RPMI8226 (cell line): ENCODE data around the gene DNAH7.

Source experiments
- DNase-seq: peaks from one replicate; pipeline ENCODE4 v3.0.0-alpha.2; 2015

The DNAH7 gene

DNA sequence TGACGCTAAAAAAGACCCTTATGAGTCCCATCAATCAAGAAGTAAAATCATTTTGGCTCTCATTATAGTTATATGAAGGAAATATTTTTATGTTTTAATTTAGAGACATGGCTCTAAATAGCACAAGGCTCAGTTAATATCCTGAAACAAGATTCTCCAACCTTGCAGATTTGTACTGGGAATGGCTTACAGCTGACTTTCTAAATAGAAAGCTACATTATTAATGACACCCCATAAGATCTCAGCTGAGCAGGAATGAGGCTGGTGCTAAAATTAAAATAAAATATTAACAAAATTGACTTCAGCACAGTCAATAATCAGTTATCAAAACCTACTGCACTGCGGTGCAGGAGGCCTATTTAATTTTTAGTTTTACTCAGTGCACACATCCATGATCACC, 274.8 kb downstream of the DNAH7 start:
- no peak for DNase-seq

DNA sequence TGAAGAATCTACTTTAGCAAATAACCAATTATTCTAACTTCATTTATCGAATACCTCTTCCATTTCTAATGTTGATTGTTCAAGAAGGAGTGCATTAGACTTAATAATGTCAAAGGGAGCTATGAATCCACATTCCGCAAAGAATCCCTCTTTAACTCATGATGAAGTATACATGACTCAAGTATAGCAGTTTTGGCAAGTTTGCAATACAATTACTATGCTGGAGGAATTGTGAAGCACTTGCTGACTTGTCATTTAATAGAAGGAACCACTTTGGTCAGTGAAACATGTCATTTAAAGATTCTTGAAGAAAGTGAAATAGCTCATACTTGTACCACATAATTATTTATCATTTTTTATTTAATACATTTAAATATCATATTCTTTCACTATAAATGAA, 286.5 kb downstream of the DNAH7 start:
- no peak for DNase-seq

DNA sequence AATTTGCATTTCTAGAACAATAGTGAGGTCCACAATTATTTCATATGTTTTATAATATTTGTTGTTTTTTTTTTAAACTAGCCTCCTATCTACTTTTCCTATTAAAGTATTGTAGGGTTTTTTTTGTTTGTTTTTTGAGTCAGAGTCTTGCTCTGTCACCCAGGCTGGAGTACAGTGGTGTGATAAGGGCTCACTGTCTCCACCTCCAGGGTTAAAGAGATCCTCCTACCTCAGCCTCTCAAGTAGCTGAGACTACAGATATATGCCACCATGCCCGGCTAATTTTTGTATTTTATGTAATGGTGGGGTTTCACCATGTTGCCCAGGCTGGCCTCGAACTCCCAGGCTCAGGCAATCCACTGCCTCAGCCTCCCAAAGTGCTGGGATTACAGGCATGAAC, 289.1 kb downstream of the DNAH7 start:
- no peak for DNase-seq

DNA sequence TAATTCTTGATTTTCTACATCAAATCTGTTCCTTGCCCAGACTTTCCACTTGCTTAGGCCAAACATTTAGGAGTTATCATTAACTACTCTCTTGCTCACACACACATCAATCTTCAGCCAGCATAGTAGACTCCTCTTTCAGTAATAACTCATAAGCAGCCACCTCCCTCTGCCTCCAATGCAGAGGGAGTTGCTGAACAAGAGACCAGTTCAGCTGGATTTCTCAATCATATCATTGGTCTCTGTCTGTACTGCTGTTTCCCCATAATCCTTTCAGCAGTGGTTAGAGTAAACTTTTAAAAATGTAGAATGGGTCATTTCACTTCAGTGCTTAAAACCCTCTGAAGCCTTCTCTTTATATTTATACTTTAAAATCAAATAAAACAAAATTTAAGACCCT, 298.7 kb downstream of the DNAH7 start:
- no peak for DNase-seq

DNA sequence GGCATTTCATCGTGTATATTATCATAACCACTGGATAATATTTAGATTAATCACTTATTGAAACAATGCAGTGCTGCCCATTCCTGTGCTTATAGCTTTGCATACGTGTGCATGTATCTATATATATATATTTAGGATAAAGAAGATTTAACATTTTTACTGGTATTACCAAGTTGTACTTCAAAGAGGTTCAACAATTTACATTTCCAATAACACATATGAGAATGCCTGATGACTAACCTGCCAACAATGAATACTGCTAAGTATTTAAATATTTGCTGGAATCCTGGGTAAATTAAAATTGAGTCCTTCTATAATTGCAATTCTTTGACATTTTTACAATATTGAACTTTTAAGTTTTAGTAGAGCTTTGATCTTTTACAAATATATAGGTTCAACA, 300.2 kb downstream of the DNAH7 start:
- DNase-seq, result no peak

DNA sequence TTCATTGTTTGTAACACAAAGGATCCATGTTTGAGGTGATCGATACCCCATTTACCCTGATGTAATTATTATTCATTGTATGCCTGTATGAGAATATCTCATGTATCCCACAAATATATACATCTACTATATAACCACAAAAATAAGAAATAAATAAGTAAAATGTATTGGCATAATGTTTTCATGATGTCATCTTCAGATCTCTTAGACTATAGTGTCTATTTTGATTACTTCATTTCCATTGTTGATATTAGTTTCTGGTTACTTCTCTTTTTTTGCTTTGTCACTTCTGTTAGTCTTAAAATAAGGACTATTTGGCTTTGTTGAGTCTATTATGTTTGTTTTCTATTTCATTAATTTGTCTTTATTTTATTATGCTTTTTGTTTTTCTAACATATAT, 301.9 kb downstream of the DNAH7 start:
- DNase-seq, result no peak

DNA sequence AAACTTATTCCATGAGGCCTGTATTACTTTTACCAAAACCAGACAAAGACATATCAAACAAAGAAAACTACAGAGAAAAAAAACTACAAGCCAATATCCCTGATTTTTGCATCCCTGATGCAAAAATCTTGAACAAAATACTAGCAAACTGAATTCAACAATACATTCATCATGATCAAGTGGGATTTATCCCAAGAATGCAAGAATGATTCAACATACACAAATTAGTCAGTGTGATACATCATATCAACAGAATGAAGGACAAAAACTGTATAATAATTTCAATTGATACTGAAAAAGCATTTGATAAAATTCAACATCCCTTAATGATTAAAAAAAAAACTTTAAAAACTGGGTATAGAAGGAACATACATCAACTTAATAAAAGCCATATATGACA, 304.8 kb downstream of the DNAH7 start:
- no peak for DNase-seq

DNA sequence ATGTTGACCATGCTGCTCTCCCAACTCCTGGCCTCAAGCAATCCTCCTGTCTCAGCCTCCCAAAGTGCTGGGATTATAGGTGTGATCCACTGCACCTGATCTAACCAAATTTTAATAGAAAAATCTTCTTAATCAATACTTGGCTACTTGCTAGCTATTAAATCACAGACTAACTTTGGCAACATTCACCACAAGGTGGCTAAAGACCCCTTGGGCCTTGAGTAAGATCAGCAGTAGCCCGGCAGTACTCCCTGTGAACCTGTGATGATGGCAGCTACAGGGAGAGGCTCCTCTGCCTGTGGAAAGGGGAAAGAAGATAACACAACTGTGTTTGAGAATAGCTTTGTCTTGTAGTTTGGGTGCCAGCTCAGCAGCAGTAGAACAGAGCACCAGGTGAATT, 308.8 kb downstream of the DNAH7 start:
- DNase-seq, result no peak

DNA sequence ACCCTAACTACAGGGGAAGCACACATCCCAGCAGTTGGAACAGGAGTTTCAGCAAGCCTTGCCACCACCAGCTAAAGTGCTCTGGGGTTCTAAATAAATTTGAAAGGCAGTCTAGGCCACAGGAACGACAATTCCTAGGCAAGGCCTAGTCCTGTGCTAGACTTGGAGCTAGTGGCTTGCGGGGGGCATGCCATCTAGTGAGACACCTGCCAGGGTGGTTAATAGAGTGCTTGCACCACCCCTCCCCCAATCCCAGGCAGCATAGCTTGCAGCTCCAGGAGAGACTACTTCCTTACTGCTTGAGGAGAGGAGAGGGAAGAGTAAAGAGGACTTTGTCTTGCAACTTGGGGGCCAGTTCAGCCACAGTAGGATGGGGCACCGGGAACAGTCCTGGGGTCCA, 309.8 kb downstream of the DNAH7 start:
- DNase-seq, result no peak

DNA sequence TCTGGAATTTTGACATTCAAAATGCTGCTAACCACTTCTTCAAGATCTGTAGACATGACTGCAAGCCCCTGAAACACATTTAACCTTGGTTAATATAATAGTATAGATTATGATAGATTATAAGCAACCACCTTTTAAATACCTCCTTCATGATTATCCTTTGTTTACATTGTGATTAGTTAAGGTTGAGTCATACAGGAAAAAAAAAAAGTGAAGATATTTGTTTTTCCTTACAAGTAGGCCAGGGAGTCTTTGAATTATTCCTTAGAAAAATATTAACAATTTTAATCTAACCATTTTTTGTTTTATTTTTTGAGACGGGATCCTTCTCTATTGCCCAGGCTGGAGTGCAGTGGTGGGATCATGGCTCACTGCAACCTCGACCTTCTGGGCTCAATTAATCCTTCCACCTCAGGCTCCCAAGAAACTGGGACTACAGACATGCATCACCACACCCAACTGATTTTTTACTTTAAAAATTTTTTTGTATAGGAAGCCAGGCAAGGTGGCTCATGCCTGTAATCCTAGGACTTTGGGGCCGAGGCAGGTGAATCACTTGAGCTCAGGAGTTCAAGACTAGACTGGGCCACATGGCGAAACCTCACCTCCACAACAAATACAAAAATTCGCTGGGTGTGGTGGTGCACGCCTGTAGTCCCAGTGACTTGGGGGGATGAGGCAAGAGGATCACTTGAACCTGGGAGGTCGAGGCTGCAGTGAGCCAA, 312.3 kb downstream of the DNAH7 start:
- DNase-seq, result no peak

DNA sequence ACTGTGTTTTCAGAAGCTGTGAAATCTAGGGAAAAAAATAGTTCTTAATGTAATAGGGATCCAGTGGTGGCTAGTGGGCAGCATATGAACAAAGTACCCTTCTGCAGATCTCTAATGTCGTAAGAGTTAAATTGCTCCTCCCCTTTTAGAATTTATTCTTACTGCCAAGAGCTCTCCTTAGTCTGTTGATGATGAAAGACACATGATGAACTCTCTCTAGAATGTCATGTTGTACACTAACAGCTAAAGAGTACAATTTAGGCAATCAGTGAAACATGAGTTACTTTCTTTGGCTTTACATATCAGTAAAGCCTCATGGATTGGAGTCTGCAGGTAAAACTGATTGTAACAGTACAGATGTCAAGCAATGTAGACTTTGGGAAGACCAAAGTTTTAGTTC, 327.4 kb downstream of the DNAH7 start:
- DNase-seq, result no peak

DNA sequence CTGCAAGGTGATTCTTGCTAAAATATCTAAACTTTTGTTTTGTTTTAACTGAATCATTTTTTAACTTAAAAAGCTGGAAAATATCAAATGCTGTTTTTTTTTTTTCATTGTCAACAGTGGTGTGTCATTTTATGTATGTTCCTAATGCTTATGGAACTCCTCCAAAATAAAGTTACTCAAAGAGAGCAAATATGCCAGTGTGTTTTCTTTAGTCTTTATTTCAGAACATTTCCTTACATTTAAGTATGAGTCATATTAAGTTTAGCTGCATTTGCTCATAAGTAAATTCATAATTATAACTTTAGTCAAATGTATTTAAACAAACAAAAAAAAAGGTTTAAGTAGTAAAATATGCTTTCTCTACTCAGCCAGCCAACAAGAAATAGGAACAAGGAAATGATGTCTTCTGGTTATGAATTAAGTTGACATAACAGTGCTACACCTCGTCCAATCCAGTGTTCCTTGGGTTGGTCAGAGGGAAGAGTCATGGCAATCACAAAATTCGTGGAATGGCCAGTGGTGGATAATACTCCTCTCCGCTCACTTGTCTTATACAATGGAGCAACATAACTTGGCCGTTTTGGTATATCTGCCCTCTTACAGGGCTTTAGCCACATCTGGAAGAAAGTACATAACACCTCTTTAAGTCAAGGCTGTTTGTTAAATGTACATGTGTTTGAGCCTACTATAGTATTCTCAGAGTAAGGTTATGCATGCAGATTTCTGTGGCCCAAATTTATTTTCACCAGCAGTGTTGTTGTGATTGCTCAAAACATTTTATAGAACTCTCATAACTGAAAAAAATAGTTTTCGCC, 330.9 kb downstream of the DNAH7 start:
- no peak for DNase-seq

DNA sequence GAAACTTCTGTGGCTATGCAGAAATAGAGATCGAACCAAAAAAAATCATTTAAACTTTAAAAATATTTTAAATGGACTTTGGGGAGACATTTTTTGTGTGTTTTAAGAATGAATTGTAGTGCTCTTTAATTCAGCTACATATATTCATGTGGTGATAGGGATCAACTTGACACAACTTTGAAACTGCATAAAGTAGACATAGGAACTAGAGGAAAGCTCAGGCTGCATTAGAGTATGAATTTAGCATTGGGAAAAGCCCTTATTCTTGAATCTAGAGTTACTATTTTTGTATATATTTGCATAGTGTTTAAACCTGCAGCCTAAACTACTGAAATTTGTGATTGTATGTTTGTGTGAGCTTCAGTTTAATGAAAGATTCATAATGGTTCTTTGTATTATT, 333.3 kb downstream of the DNAH7 start:
- no peak for DNase-seq

DNA sequence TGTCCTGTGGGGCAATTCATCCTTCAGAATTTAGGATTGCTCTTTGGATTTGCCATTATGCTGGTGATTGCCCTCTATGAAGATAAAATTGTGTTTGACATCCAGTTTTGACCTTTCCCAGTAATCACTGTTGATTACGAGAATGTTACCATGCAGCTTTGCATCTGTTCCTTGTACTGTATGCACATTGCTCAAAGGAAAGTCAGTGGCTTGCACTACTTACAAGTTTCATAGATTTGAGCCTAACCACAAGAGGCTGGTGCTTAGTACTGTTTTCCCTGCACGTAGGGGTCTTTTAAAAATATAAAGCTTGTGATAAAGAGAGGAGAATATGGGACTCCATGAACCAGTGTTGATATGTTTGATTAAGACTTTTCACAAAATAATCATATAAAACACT, 333.7 kb downstream of the DNAH7 start:
- DNase-seq, result no peak

DNA sequence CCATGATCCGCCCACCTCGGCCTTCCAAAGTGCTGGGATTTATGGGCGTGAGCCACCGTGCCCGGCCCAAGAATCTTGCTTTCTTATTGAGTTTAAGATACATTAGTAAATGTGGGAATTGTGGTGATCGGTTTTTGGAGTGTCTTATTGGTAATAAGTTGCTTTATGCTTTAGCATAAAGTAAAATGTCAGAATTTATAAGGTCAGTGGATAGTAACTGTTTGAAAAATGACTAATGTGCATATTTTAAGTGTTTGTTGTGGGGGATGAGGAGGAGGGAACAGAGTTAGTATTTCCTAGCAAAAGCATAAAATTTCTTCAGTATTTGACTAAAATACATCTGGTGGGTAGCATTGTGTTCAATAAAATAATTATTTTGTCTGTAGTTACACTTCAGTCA, 334.2 kb downstream of the DNAH7 start:
- no peak for DNase-seq

DNA sequence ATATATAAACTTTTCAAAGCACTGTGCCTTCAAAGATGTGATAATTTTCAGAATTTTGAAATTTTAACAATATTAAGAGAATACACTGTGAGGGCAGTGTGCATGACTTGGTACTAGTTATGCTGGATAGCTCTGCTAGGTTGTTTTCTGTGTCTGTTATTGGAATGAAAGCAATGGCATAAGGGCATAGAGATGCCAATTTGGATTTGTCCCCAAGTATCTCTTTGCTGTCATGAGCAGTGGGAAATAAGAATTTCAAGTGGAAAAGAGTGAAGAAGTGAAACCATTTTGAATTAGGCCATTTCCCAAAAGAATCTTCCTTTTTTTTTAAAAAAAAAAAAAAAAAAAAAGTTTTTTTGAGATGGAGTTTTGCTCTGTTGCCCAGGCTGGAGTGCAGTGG, 334.8 kb downstream of the DNAH7 start:
- DNase-seq, result no peak

DNA sequence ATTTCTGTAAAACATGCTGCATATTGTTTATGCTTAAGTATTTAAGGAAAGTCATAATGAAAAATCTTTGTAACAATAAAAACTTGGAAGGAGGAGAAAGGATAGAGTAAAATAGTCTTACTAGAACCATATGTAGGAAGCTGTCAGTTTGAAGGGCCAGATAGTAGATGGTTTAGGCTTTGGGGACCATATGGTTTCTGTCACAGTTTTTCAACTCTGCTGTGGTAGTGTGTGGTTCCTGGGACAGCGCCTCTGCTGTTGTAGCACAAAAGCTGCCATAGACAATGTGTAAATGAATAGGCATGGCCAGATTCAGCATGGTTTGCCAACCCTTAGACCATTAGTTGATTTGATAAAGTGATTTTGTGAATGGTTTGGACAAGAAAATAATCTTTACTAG, 336.1 kb downstream of the DNAH7 start:
- DNase-seq, result no peak

DNA sequence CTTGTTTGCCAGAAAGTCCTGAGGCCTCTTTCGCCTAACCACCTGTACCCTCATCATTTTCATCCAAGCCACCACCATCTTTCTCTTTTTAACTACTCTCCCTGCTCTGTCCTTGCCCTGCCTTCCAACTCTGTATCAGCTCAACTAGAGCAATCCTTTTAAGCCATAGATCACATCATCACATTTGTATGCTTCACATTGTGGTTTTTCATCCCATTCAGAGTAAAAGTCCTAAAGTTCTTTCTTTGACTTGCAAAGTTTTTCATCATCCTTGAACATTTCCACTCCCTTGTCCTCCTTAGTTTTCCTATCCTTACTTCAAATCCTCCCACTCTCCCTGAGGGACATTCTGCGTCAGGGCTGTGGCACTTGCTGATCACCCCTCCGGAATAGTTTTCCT, 337.7 kb downstream of the DNAH7 start:
- no peak for DNase-seq

DNA sequence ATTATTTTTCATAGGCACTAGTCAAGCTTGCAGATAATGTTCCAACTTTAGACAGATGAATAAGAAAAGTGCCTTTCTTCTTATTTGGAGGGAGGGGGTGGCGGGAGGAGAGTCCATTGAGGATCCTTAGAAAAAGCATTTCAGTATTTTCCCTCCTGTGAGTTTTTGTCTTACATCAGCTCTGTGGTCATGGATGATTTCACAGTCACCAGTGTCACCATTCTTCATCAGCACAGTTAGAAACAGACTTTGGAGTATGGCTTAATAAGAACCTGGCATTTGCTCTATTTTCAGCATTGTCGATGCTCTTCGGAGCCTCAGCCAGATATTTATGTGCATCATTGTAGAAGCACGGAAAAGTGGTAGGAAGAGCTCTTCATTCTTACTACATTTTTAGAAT, 341.5 kb downstream of the DNAH7 start:
- no peak for DNase-seq

DNA sequence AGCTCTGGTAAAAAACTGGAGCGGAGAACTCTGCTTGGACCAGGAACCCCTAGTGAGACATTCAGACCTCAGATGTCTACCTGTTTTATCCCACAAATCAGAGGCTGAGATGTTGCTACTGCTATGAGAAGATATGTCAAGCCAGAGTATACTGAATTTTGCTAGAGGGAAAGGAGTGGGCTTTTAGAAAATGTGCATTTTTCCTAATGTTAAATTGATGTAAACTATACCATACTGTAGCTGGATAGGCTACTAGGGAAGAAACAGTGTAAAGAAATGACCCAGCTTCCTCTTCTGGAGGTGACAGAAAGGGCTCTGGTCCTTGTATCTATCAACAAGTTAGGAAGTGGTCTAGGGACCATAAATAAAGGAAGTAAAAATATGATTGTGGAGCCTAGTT, 346.6 kb downstream of the DNAH7 start:
- DNase-seq, result no peak

DNA sequence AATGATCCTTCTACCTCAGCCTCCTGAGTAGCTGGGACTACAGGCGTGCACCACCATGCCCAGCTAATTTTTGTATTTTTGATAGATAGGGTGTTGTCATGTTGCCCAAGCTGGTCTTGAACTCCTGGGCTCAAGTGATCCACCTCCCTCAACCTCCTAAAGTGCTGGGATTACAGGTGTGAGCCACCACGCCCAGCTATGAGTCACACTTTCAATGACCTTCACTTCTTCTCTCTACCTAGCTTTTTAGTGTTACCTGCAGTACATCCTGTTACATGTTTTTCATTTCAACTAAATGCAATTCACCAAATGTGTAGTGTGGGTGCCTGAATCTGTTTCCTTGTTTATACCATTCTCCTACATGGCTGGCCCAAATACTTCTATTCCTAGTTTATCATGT, 347.6 kb downstream of the DNAH7 start:
- DNase-seq, result no peak

DNA sequence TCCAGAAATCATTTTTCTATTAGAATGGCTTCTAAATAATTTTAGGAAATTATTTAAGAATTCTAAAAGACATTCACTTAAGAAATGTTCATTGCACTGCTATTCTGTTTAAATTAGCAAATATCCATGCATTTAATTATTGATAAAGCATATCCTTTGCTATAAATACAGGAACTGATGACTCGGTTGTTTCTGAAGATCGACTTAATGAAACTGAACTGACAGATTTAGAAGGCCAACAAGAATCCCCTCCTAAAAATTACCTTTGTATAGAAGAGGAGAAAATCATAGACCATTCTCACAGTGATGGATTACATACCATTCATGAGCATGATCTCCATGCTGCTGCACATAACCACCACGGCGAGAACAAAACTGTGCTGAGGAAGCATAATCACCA, 352.2 kb downstream of the DNAH7 start:
- DNase-seq, result no peak

DNA sequence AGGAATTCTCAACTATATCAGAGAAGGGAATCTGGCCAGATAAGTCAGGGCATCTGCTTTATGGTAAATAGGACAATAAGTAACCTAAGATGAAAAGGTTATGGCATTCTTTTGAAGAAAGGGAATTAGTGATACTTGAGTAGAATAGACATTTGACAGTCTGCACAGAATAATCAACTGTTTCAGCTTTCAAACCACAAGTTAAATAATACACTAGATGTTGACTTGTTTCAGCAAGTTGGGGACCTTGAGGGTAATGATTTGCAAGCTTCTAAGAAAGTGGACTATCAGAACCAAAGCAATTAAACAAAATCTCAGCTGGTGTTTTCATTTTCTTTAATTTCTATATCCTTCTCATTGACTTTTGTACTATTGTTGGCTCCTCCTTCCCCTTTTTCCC, 357.2 kb downstream of the DNAH7 start:
- DNase-seq, result no peak

DNA sequence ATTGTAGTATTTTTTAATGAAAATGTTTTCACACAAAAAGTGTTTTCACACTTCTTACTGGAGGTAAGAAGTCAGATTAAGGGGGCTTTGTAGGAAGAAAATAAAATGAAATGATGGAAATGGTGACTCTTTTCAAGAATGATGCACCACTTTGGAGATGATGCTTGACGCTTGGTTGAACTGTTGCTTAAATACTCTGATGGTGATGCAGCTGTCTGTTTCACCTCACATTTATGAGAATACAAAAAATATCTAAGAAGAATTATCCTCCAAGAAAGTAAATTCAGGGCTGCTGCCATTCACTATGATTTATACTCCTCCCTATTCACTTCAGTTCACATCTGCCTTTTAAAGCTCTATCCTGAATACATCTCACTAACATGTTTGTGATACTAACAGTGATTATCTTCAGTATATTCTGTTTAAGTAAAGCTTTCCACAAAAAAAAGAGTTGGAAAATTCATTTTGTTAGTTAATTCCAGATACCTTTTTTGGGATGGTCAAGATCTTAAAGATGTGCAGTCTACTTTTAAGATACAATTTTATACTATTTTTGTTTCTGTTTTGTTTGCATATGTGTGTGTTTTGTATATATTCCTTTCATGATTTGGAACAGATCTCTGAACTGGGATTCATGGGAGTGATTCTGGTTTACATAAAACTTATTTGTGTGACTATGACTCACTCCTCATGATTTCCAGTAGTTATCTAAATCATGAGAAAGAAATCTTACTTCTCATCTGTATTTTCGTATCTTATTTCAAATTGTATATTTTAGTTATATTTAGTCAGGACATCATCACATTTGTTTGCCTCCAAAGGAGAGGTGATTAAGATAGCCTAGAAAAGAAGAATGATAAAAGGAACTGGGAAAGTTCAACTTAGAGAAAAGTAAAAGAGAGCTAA, 358.5 kb downstream of the DNAH7 start:
- no peak for DNase-seq
